Nephron progenitor cell (in vitro differentiated cells): ENCODE results near the gene FPR1.

Experiments used
- DNase-seq: peaks from one replicate; pipeline ENCODE4 v3.0.0; 2021
- H3K27ac Mint-ChIP-seq: 2 replicates; pipeline ENCODE4 v1.8.0; 2021; ENCODE audit warnings: mild to moderate bottlenecking, moderate library complexity, mixed read lengths
- H3K27me3 Mint-ChIP-seq: 2 replicates; pipeline ENCODE4 v1.8.0; 2021; ENCODE audit warnings: mild to moderate bottlenecking, low read depth, mixed read lengths; ENCODE audit not compliant: poor library complexity
- H3K36me3 Mint-ChIP-seq: 2 replicates; pipeline ENCODE4 v1.8.0; 2021; ENCODE audit warnings: low read depth, mixed read lengths
- H3K4me1 Mint-ChIP-seq: 2 replicates; pipeline ENCODE4 v1.8.0; 2021; ENCODE audit warnings: mixed read lengths
- H3K4me3 Mint-ChIP-seq: 2 replicates; pipeline ENCODE4 v1.8.0; 2021; ENCODE audit warnings: mild to moderate bottlenecking, moderate library complexity, mixed read lengths
- H3K9me3 Mint-ChIP-seq: 2 replicates; pipeline ENCODE4 v1.8.0; 2021; ENCODE audit warnings: mild to moderate bottlenecking, moderate library complexity, mixed read lengths
- TF ChIP-seq, protein P1 (sequence below): fragments of 200-600 bp; sonication (generic); IDR thresholded peaks from 2 replicates; pipeline ENCODE4 v1.5.0; 2021; ENCODE audit warnings: antibody characterized with exemption

Gene FPR1

GRCh38 chr19:51797480-51797879, 45.8 kb upstream of the FPR1 start:
- no peaks in the 10 kb centered on the region for H3K36me3 Mint-ChIP-seq
- H3K27ac Mint-ChIP-seq, result no peak overlapping the region
- DNase-seq, result no peak
- H3K4me3 Mint-ChIP-seq, result no peak overlapping the region
- H3K4me1 Mint-ChIP-seq, result no peaks in the 10 kb centered on the region
- H3K27me3 Mint-ChIP-seq, result peaks cover 3% of the 10 kb centered on the region
- TF ChIP-seq, protein P1, sequence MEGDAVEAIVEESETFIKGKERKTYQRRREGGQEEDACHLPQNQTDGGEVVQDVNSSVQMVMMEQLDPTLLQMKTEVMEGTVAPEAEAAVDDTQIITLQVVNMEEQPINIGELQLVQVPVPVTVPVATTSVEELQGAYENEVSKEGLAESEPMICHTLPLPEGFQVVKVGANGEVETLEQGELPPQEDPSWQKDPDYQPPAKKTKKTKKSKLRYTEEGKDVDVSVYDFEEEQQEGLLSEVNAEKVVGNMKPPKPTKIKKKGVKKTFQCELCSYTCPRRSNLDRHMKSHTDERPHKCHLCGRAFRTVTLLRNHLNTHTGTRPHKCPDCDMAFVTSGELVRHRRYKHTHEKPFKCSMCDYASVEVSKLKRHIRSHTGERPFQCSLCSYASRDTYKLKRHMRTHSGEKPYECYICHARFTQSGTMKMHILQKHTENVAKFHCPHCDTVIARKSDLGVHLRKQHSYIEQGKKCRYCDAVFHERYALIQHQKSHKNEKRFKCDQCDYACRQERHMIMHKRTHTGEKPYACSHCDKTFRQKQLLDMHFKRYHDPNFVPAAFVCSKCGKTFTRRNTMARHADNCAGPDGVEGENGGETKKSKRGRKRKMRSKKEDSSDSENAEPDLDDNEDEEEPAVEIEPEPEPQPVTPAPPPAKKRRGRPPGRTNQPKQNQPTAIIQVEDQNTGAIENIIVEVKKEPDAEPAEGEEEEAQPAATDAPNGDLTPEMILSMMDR, result no peak
- H3K9me3 Mint-ChIP-seq, result peaks cover 89% of the 10 kb centered on the region

GRCh38 chr19:51796195-51796679, 44.6 kb upstream of the FPR1 start:
- H3K27ac Mint-ChIP-seq, result no peak overlapping the region
- peaks cover 3% of the 10 kb centered on the region for H3K27me3 Mint-ChIP-seq
- TF ChIP-seq, protein P1, result no peak

DNA sequence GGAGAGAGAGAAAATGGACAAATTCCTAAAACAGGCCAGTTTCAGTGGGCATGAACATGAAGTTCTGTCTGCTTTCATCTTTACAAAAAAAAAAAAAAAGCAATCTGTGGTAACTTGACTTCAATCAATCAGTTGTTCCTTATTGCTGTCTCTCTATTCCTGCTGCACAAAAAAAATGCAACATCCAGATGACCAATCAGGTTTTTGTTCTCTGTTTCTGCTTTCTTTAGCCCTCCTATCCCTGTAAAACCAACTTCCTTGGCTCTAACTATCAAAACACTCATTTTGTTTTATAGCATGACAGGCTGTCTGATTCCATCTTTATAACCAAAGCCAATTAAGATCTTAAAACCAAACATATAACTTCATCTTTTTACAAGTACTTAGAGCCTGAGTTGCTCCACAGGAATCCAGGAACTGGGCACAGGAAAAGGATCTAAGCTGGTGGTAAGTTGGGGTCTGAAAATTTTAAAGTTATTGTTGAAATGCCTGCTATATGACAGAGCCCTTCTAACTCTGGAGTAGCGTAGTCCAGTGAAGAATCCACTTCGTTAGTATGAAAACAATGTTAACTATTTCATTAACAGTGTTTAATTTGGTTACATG, 43.3 kb upstream of the FPR1 start, which contains the start of gene FPR3:
Gene FPR3 (plus strand): TSS at position 273 of the 606 bp plus-strand sequence. CDS start 28,592 bp downstream, outside the sequence.
- no peak for DNase-seq
- TF ChIP-seq, protein P1, result no peak
- no peak within 1 kb of the TSS for H3K27ac Mint-ChIP-seq
- no peaks in the 10 kb centered on the region for H3K36me3 Mint-ChIP-seq
- H3K4me3 Mint-ChIP-seq, result no peak within 1 kb of the TSS
- H3K4me1 Mint-ChIP-seq, result no peaks in the 10 kb centered on the region
- peaks cover 6% of the 10 kb centered on the region for H3K27me3 Mint-ChIP-seq
- peaks cover 91% of the 10 kb centered on the region for H3K9me3 Mint-ChIP-seq

More at GRCh38 chr19:51796195-51796679, 44.6 kb upstream of the FPR1 start:
- no peak for DNase-seq
- Mint-ChIP-seq H3K36me3 (no peaks in the 10 kb centered on the region), H3K4me3 (no peak overlapping the region), H3K4me1 (no peaks in the 10 kb centered on the region), H3K9me3 (peaks cover 91% of the 10 kb centered on the region)

DNA sequence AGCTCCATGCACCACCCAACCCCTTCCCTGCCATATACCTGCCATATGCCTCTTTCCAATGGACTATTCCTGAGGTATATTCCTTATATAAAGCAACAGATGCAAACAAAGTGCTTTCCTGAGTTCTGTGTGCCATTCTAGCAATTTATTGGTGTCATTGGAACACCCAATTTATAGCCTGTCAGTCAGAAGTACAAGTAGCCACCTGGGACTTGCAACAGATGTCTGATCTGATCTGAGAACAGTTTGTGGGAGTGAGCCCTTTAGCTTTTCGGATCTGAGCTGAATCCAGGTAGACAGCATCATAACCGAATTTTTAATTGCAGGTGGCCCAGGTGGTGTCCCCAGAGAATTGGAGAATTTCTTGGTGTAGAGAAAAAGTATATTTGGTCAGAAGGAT, 42.3 kb upstream of the FPR1 start:
- Mint-ChIP-seq H3K9me3 (peaks cover 87% of the 10 kb centered on the region), H3K27ac (no peak overlapping the region), H3K4me1 (no peaks in the 10 kb centered on the region), H3K27me3 (peaks cover 6% of the 10 kb centered on the region), H3K36me3 (no peaks in the 10 kb centered on the region), H3K4me3 (no peak overlapping the region)
- DNase-seq, result no peak
- TF ChIP-seq, protein P1, result no peak

- peaks cover 6% of the 10 kb centered on the region for H3K27me3 Mint-ChIP-seq
- no peak overlapping the region for H3K27ac Mint-ChIP-seq
- no peaks in the 10 kb centered on the region for H3K36me3 Mint-ChIP-seq
- TF ChIP-seq, protein P1, result no peak
- DNase-seq, result no peak
- no peaks in the 10 kb centered on the region for H3K4me1 Mint-ChIP-seq
- H3K4me3 Mint-ChIP-seq, result no peak overlapping the region
- peaks cover 83% of the 10 kb centered on the region for H3K9me3 Mint-ChIP-seq
Measured at GRCh38 chr19:51792932-51793331, 41.3 kb upstream of the FPR1 start.
